LNCaP clone FGC (cell line): ENCODE measurements around the gene ZNF385D.

ENCODE experiments used
- DNase-seq: peaks from one replicate; pipeline ENCODE4 v3.0.0-alpha.2; 2011; ENCODE audit warnings: low read depth
- H3K4me3 ChIP-seq: 2 replicates; pipeline ENCODE4 v1.5.1; 2011; ENCODE audit warnings: mild to moderate bottlenecking, low read depth, low read length, control low read depth
- CTCF ChIP-seq: IDR thresholded peaks from 2 replicates; pipeline ENCODE4 v1.5.1; 2012; ENCODE audit warnings: mild to moderate bottlenecking; ENCODE audit not compliant: control insufficient read depth, insufficient read depth; ENCODE audit errors: extremely low read depth

ZNF385D gene

GRCh38 chr3:21751886-21752285 is 876 bp upstream of the ZNF385D start:
- no peak overlapping the region for H3K4me3 ChIP-seq
- no peak for DNase-seq
- TF ChIP-seq CTCF, result no peak

GRCh38 chr3:21750080-21750696 is 822 bp downstream of the ZNF385D start:
- no peak for TF ChIP-seq CTCF
- no peak overlapping the region for H3K4me3 ChIP-seq
- no peak for DNase-seq

- no peak for TF ChIP-seq CTCF
- no peak overlapping the region for H3K4me3 ChIP-seq
- no peak for DNase-seq
Observed at GRCh38 chr3:21747966-21748555, 2.9 kb downstream of the ZNF385D start.

GRCh38 chr3:21747376-21747775 is 3.6 kb downstream of the ZNF385D start:
- TF ChIP-seq CTCF, result no peak
- no peak for DNase-seq
- no peak overlapping the region for H3K4me3 ChIP-seq

GRCh38 chr3:21745966-21746365 is 5.0 kb downstream of the ZNF385D start:
- DNase-seq, result no peak
- TF ChIP-seq CTCF, result no peak
- H3K4me3 ChIP-seq, result no peak overlapping the region

GRCh38 chr3:21744793-21745192 is 6.2 kb downstream of the ZNF385D start:
- no peak for TF ChIP-seq CTCF
- DNase-seq, result no peak
- H3K4me3 ChIP-seq, result no peak overlapping the region

- H3K4me3 ChIP-seq, result no peak overlapping the region
- no peak for DNase-seq
- no peak for TF ChIP-seq CTCF
Observed at GRCh38 chr3:21738935-21739702, 11.9 kb downstream of the ZNF385D start.
